ENCODE results near the gene C20orf173.

DNA sequence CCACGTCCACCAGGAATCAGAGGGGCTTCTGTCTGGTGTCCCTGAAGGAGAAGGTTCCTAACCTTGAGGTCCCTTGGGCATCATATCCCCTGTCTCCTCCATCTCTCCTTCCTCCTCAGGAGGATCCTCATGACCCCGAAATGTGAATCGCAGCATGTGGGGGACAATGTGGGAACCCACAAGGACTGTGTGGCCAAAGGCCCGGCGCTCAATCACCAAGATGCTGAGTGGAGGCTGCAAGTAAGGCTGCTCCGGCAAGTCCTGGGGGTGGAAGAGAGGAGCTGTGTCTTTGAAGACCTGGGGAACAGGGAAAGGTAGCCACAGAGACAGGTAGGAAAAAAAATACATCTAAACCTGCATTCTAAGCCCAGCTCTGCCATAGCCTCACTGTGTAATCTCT, 49.7 kb upstream of the C20orf173 start:
- no peak for TF ChIP-seq SP1 (IDR thresholded peaks at IDR 0.05)
- no peak for TF ChIP-seq HDGF (IDR thresholded peaks at IDR 0.05; ENCODE audit: borderline replicate concordance)
- TF ChIP-seq FOXM1 (IDR thresholded peaks at IDR 0.05; ENCODE audit: borderline replicate concordance): no peak
- no peak for TF ChIP-seq TARDBP (IDR thresholded peaks at IDR 0.05)
- TF ChIP-seq SUZ12 (IDR thresholded peaks at IDR 0.05): no peak
- no peak for TF ChIP-seq CTBP1 (IDR thresholded peaks at IDR 0.05; ENCODE audit: borderline replicate concordance)
- no peak for TF ChIP-seq L3MBTL2 (conservative IDR thresholded peaks at IDR 0.05)
- TF ChIP-seq FOXK2 (IDR thresholded peaks at IDR 0.05): no peak
- no peak for TF ChIP-seq ELF4 (IDR thresholded peaks at IDR 0.05)
- TF ChIP-seq FOXA1 (IDR thresholded peaks at IDR 0.05): no peak
